ENCODE results near the gene MICALL2.
"Not testable (repeated sequence)": the region's sequence is repeated elsewhere in the genome, so short reads cannot be mapped to it uniquely, and the experiment has no call there.

MICALL2 gene

DNA sequence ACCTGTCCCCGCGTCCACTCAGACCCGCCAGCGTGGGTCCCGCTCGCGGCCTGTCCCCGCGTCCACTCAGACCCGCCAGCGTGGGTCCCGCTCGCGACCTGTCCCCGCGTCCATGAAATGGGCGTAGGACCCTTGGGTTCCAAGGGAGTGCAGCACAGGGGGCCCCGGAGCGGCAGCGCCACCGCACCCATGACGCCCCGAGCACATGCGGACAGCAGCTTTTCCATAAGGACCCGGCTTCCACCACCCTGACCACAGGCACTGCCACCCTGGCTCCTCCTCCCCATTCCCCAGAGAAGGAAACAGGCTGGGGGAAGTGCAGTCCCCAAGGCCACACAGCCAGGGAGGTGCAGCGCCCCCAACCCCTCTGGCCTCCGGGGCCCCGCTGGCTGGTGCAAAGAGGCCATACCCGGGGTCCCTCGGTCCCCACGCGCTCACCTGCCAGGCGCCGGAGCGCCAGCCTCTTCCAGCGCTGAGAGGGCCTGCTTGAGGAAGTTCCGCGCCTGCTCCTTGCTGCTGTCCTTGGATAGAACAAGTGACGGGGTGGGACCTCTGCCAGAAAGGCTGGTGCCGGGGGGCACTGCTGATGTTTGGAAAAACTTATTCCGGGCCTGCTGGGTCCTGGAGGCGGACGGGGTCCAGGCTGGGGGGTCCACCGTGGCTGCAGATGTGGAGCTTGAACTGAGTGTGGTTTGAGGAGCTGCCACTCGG is 14.9 kb downstream of the MICALL2 start:
- Histone ChIP-seq H3K79me2 (ENCODE audit: insufficient read depth, low read length) (no peaks in the 10 kb centered on the region), H2AFZ (ENCODE audit: low read length) (no peak overlapping the region), H3K4me1 (ENCODE audit: insufficient read depth, low read length, poor library complexity, severe bottlenecking) (no peaks in the 10 kb centered on the region), H3F3A (ENCODE audit: low read depth) (no peaks in the 10 kb centered on the region), H3K36me3 (ENCODE audit: insufficient read depth, low read length) (no peaks in the 10 kb centered on the region), H3K9me2 (replicated peaks; ENCODE audit: low read depth, low read length) (no peaks in the 10 kb centered on the region), H3K4me3 (ENCODE audit: low read length, poor library complexity, severe bottlenecking) (no peak overlapping the region), H3K9me3 (ENCODE audit: insufficient read depth, low read depth, low read length) (no peaks in the 10 kb centered on the region), H3K27me3 (ENCODE audit: insufficient read depth, low read length, poor library complexity, severe bottlenecking) (no peaks in the 10 kb centered on the region), H4K20me1 (ENCODE audit: insufficient read depth, low read length, poor library complexity, severe bottlenecking) (no peaks in the 10 kb centered on the region), H3K9ac (ENCODE audit: low read depth, low read length, poor library complexity, severe bottlenecking) (no peak overlapping the region), H3K4me2 (ENCODE audit: low read depth, low read length, poor library complexity, severe bottlenecking) (no peak overlapping the region)
- no peak for TF ChIP-seq EZH2phosphoT487 (IDR thresholded peaks at IDR 0.05; ENCODE audit: borderline replicate concordance)
- TF ChIP-seq, protein P1, sequence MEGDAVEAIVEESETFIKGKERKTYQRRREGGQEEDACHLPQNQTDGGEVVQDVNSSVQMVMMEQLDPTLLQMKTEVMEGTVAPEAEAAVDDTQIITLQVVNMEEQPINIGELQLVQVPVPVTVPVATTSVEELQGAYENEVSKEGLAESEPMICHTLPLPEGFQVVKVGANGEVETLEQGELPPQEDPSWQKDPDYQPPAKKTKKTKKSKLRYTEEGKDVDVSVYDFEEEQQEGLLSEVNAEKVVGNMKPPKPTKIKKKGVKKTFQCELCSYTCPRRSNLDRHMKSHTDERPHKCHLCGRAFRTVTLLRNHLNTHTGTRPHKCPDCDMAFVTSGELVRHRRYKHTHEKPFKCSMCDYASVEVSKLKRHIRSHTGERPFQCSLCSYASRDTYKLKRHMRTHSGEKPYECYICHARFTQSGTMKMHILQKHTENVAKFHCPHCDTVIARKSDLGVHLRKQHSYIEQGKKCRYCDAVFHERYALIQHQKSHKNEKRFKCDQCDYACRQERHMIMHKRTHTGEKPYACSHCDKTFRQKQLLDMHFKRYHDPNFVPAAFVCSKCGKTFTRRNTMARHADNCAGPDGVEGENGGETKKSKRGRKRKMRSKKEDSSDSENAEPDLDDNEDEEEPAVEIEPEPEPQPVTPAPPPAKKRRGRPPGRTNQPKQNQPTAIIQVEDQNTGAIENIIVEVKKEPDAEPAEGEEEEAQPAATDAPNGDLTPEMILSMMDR (conservative IDR thresholded peaks at IDR 0.05; ENCODE audit: low read length): no peak

GRCh38 chr7:1443587-1444200 is 15.6 kb downstream of the MICALL2 start:
- not testable (repeated sequence) for H3K9ac ChIP-seq (ENCODE audit: low read depth, low read length, poor library complexity, severe bottlenecking); H4K20me1 ChIP-seq (ENCODE audit: insufficient read depth, low read length, poor library complexity, severe bottlenecking); H3K27me3 ChIP-seq (ENCODE audit: insufficient read depth, low read length, poor library complexity, severe bottlenecking); H3K4me2 ChIP-seq (ENCODE audit: low read depth, low read length, poor library complexity, severe bottlenecking); H3F3A ChIP-seq (ENCODE audit: low read depth); H3K36me3 ChIP-seq (ENCODE audit: insufficient read depth, low read length); H3K4me1 ChIP-seq (ENCODE audit: insufficient read depth, low read length, poor library complexity, severe bottlenecking); H3K4me3 ChIP-seq (ENCODE audit: low read length, poor library complexity, severe bottlenecking); H2AFZ ChIP-seq (ENCODE audit: low read length); H3K9me2 ChIP-seq (replicated peaks; ENCODE audit: low read depth, low read length); H3K79me2 ChIP-seq (ENCODE audit: insufficient read depth, low read length); H3K9me3 ChIP-seq (ENCODE audit: insufficient read depth, low read depth, low read length)

DNA sequence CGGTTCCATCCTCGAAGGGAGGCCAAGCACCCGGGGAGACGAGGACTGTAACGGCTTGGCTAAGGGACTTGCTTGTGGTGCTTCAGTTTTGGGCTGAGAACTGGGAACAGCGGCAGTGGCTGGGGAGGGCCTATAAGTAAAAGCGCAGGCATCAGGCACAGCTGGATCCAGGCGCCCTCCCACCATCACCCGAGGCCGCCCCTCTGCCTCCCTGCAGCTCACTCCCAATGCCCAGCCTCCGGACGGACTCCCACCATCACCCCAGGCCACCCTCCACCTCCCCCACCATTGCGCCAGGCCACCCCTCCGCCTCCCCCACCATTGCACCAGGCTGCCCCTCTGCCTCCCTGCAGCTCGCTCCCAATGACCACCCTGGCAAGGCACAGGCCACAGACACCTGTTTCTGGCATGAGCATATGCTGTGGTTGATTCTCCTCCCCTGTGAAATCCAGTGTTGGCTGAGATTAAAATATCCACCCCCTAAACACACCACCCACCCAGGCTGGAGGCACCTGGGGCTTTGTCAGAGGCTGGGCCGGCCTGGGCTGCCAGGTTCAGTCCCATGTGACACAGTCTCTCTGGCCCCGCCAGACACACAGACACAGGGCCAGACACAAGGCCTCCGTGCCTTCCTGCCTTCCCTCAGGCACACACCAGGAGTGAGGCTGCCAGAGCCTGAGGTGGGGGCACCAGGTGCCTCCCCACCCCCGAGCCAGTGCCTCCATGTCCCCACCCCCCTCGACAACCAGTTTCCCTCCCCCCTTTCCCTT is 16.7 kb downstream of the MICALL2 start:
- no peaks in the 10 kb centered on the region for H3K27me3 ChIP-seq (ENCODE audit: insufficient read depth, low read length, poor library complexity, severe bottlenecking)
- no peaks in the 10 kb centered on the region for H3K79me2 ChIP-seq (ENCODE audit: insufficient read depth, low read length)
- H3K9me2 ChIP-seq (replicated peaks; ENCODE audit: low read depth, low read length): no peaks in the 10 kb centered on the region
- H3K4me3 ChIP-seq (ENCODE audit: low read length, poor library complexity, severe bottlenecking): no peak overlapping the region
- no peak overlapping the region for H3K4me2 ChIP-seq (ENCODE audit: low read depth, low read length, poor library complexity, severe bottlenecking)
- TF ChIP-seq EZH2phosphoT487 (IDR thresholded peaks at IDR 0.05; ENCODE audit: borderline replicate concordance): no peak
- TF ChIP-seq, protein P1 (conservative IDR thresholded peaks at IDR 0.05; ENCODE audit: low read length): no peak
- H4K20me1 ChIP-seq (ENCODE audit: insufficient read depth, low read length, poor library complexity, severe bottlenecking): no peaks in the 10 kb centered on the region
- no peak overlapping the region for H3K9ac ChIP-seq (ENCODE audit: low read depth, low read length, poor library complexity, severe bottlenecking)
- H2AFZ ChIP-seq (ENCODE audit: low read length): no peak overlapping the region
- no peaks in the 10 kb centered on the region for H3K4me1 ChIP-seq (ENCODE audit: insufficient read depth, low read length, poor library complexity, severe bottlenecking)
- H3K36me3 ChIP-seq (ENCODE audit: insufficient read depth, low read length): no peaks in the 10 kb centered on the region
- H3F3A ChIP-seq (ENCODE audit: low read depth): no peaks in the 10 kb centered on the region
- no peaks in the 10 kb centered on the region for H3K9me3 ChIP-seq (ENCODE audit: insufficient read depth, low read depth, low read length)
